ENCODE data around the gene EXOC5. TPM values are rescaled to one million over a fixed set of nuclear protein-coding genes. Genes with fewer than 3 reads are reported as not detected.

Gene EXOC5
- total RNA-seq, 4 donors from 2014 or later, result 21.8 to 29.8 (median 28.8) TPM

DNA sequence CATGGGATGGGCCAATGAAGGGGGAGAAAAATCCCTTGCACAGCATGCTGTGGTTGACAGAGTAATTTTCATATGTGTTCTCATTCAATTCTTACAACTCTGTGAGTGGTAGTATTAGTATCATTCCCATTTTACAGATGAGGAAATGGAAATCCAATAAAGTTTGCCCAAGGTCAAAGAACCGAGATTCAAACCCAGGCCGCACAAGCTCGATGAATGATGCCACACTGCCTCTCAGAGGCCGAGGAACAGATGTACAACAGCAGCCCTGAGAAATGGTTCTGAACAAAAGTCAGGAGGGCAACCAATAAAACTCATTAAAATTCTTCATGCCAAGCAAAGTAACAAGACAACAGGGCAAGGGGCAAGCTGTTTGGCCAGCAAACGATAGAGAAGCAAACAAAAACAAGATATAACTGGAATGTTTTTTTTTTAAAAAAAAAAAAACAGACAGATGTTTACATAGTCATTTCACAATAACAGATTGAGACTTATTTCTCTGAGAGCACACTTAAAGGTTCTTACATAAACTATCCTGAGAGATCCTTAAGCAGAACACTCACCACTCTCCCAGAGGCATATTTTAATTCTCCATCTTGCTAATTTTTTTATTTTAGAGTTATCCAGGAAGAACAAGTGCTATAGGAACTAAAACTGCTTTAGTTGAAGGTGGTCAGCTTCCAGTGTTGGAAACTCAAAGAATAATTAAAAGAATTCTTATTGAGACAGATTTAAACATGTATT lies 85.8 kb downstream of the EXOC5 start:
- no peaks in the 10 kb centered on the region for H3K9me3 ChIP-seq
- WGBS, result 19% methylated on average over 5 of the region's 5 CpGs
- no peak overlapping the region for H3K27ac ChIP-seq
- H3K4me1 ChIP-seq, result no peaks in the 10 kb centered on the region
- TF ChIP-seq POLR2AphosphoS5 (IDR thresholded peaks at IDR 0.05) (no peak), POLR2A (IDR thresholded peaks at IDR 0.05) (no peak), CTCF (IDR thresholded peaks at IDR 0.05) (no peak), EP300 (IDR thresholded peaks at IDR 0.05) (no peak)
- H3K27me3 ChIP-seq, result no peaks in the 10 kb centered on the region
- DNase-seq (ENCODE audit: low spot score in 2 of 2), result no peak
- no peaks in the 10 kb centered on the region for H3K36me3 ChIP-seq
- no peak overlapping the region for H3K4me3 ChIP-seq

GRCh38 chr14:57179273-57179672 lies 89.4 kb downstream of the EXOC5 start:
- TF ChIP-seq EP300 (IDR thresholded peaks at IDR 0.05), result no peak
- no peak for TF ChIP-seq POLR2AphosphoS5 (IDR thresholded peaks at IDR 0.05)
- WGBS, result 75% methylated on average over 4 of the region's 4 CpGs

GRCh38 chr14:57174466-57174865 lies 94.2 kb downstream of the EXOC5 start:
- no peaks in the 10 kb centered on the region for H3K9me3 ChIP-seq
- WGBS, result 84% methylated on average over 4 of the region's 4 CpGs
- no peak for DNase-seq (ENCODE audit: low spot score in 2 of 2)

More at GRCh38 chr14:57179273-57179672, 89.4 kb downstream of the EXOC5 start:
- no peak overlapping the region for H3K4me3 ChIP-seq
- no peak overlapping the region for H3K27ac ChIP-seq
- no peaks in the 10 kb centered on the region for H3K36me3 ChIP-seq
- no peaks in the 10 kb centered on the region for H3K9me3 ChIP-seq
- no peaks in the 10 kb centered on the region for H3K4me1 ChIP-seq
- peaks cover 12% of the 10 kb centered on the region for H3K27me3 ChIP-seq
- DNase-seq (ENCODE audit: low spot score in 2 of 2), result no peak

GRCh38 chr14:57171903-57172302 lies 96.8 kb downstream of the EXOC5 start:
- no peaks in the 10 kb centered on the region for H3K4me1 ChIP-seq
- H3K27ac ChIP-seq, result no peak overlapping the region
- no peak for DNase-seq (ENCODE audit: low spot score in 2 of 2)
- H3K27me3 ChIP-seq, result peaks cover 16% of the 10 kb centered on the region
- 54% methylated on average over 3 of the region's 3 CpGs for WGBS
- H3K4me3 ChIP-seq, result no peak overlapping the region
- no peak for TF ChIP-seq POLR2AphosphoS5 (IDR thresholded peaks at IDR 0.05)
- no peak for TF ChIP-seq EP300 (IDR thresholded peaks at IDR 0.05)
- no peak for TF ChIP-seq POLR2A (IDR thresholded peaks at IDR 0.05)
- TF ChIP-seq CTCF (IDR thresholded peaks at IDR 0.05), result no peak
- no peaks in the 10 kb centered on the region for H3K36me3 ChIP-seq
- H3K9me3 ChIP-seq, result no peaks in the 10 kb centered on the region

More at GRCh38 chr14:57174466-57174865, 94.2 kb downstream of the EXOC5 start:
- H3K36me3 ChIP-seq, result no peaks in the 10 kb centered on the region
- no peak overlapping the region for H3K4me3 ChIP-seq
- H3K4me1 ChIP-seq, result no peaks in the 10 kb centered on the region
- TF ChIP-seq POLR2AphosphoS5 (IDR thresholded peaks at IDR 0.05) (no peak), EP300 (IDR thresholded peaks at IDR 0.05) (no peak)
- H3K27ac ChIP-seq, result no peak overlapping the region
- H3K27me3 ChIP-seq, result peaks cover 16% of the 10 kb centered on the region

- WGBS, result 52% methylated on average over 5 of the region's 5 CpGs
- no peak overlapping the region for H3K27ac ChIP-seq
- no peaks in the 10 kb centered on the region for H3K4me1 ChIP-seq
- no peaks in the 10 kb centered on the region for H3K9me3 ChIP-seq
- H3K4me3 ChIP-seq, result no peak overlapping the region
- no peaks in the 10 kb centered on the region for H3K36me3 ChIP-seq
- H3K27me3 ChIP-seq, result peaks cover 16% of the 10 kb centered on the region
- TF ChIP-seq POLR2AphosphoS5 (IDR thresholded peaks at IDR 0.05) (no peak), CTCF (IDR thresholded peaks at IDR 0.05) (no peak), POLR2A (IDR thresholded peaks at IDR 0.05) (no peak), EP300 (IDR thresholded peaks at IDR 0.05) (no peak)
- DNase-seq (ENCODE audit: low spot score in 2 of 2), result no peak
Observed at GRCh38 chr14:57171363-57171762, 97.3 kb downstream of the EXOC5 start.

- Histone ChIP-seq H3K27ac (no peak overlapping the region), H3K27me3 (peaks cover 10% of the 10 kb centered on the region), H3K36me3 (no peaks in the 10 kb centered on the region), H3K4me3 (no peak overlapping the region), H3K9me3 (no peaks in the 10 kb centered on the region), H3K4me1 (no peaks in the 10 kb centered on the region)
- no peak for DNase-seq (ENCODE audit: low spot score in 2 of 2)
- TF ChIP-seq EP300 (IDR thresholded peaks at IDR 0.05) (no peak), CTCF (IDR thresholded peaks at IDR 0.05) (no peak), POLR2AphosphoS5 (IDR thresholded peaks at IDR 0.05) (no peak), POLR2A (IDR thresholded peaks at IDR 0.05) (no peak)
- WGBS, result 79% methylated on average over 3 of the region's 3 CpGs
Observed at GRCh38 chr14:57169901-57170300, 98.8 kb downstream of the EXOC5 start.

All from suprapubic skin (tissue), 4 donors.